IPS-NIHi7 (cell line): ENCODE data around the gene C8B.

Source experiments
- DNase-seq: peaks from one replicate; pipeline ENCODE4 v3.0.0; 2012; ENCODE audit warnings: mixed read lengths; ENCODE audit errors: extremely low spot score

Gene C8B

DNA sequence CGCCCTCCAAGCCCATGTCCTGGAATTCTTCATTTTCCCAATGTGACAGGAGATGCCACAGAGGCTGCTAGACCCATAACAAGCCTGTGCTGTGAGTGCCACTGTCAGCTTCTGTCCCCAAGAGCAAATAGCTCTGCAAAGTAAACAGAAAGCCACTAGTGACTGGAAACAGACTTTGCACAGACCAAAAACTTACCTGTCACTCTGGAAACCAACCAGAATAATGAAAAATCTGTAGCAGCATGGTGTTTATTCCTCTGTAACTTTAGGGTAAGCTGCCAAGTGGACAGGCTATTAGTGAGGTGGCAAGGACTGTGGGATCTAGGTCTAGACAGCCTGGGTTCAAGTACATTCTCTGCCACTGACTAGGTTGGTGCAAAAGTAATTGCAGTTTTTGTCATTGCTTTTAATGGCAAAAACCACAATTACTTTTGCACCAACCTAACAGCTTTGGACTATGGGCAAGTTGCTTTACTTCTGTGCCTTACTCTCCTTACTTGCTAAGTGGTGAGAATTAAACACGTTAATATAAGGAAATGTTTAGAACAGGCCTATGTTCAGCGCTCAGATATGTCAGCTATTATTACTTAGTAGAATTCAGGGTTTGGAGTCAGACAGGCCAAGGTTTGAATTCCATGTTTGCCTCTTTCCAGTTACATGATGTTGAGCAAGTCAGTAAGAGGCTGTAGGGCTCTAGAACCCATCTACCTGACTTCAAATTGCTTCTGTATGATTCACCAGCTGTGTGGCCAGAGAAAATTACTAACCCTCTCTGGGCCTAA is at the start of gene C8B:
C8B (minus strand) TSS at position 100 of the 782 bp plus-strand sequence; CDS start at position 33, 67 bp downstream.
- no peak for DNase-seq

DNA sequence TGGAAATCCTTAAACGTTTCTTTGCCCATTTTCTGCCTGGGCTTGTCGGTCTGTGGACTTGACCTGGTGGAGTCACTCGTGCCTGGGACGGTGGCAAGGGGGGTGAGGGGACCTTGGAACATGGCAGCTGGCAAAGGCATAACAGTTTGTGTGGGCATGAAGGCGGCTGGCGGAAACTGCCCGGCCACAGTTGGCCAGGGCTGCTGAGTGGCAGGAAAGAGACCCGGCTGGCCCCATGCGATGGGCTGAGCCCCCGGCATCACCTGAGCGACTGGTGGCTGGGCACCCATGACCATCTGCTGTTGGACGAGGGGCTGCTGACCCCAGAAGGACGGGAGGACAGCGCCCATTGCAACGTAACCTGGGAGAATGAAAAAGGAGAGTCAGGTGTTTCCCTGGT is 49.3 kb upstream of the C8B start:
- DNase-seq, result no peak

DNA sequence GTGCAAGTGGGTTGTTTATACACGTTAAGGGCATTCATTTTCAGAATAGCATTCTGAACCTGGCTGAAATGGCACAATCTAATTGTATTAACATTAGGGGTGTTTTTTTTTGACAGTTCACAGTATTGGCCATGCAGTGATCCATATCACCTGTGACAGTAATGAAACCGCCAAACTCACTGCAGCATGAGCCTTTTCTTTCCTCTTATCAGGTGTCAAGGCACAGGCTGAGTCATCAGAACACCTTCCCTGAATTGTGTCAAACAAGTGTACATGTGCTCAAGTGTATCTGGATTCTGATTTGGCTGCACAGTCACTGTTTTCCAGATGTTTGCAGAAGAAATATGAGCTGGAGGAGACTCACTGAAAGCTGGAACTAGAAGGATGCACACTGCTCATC is 47.7 kb upstream of the C8B start:
- DNase-seq, result no peak

DNA sequence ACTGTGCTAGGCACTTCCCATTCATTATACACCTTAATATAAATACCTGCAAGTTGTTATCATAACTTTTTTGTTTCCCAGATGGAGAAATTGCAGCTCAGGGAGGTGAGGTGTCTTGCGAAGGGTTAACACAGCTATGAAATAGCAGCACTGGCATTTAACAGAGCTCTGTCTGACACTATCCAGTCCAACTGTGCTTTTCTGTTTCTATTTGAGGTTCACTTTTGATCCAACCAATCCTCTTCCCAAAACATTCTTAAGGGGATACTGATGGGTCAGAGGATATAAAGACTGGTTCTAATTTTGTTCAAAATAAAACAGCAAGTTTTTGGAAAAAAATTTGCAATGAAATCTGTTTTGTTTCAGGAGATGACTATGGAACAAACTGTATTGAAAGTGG is 46.5 kb upstream of the C8B start:
- no peak for DNase-seq

DNA sequence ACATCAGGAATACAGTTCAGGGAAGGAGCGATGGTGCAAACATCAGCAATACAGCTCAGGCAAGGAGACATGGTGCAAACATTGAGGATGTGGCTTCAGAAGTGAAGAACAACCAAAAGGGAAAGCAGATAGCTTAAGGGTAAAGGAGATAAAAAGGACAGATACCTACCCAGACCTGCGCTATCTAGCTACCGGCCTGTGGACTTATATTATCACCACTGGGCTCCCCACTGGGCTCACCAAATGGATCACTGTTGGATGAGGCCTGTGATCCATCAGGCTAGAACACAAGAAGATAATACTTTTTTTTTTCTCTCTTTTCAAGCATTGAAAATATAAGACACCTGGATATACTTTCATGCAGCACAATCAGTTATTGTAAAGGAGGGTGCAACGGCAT is 44.7 kb upstream of the C8B start:
- DNase-seq, result no peak

DNA sequence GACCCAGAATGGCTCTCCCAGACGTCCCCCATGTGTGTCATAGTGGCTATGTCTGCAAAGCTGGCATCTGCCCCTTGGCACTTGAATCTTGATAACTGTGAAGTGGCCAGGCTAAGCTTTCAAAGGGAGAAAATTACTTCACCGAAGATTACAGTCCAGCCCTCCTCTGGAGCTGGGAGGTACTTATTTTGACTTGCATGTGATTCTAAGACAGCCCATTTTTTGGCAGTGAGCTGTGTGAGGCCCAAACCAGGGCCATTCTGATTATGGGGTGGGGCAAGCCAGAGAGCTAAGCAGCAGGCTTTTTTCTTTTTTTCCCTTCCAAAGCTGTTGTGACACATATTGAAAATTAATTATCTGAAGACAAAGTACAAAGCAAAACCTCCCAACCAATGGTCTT is 42.1 kb upstream of the C8B start:
- no peak for DNase-seq

DNA sequence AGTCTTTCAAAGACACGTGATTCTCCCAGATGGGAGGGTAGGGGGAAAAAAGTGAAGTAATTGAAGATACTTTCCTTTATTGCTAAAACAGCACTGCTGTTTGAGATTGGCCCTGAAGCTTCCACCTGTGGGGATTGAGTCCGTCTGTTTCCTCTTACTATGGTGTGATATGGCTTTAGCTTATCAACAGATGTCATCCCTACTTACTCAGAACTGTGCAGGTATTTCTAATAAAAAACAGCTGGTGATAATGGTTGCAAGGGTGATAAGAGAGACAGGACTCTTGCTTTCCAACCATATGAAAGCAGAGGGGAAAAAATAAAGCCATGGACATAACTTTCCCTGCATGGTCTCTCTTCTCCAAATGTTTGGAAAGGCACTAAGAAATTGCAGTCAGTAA is 41.7 kb upstream of the C8B start:
- DNase-seq, result no peak

DNA sequence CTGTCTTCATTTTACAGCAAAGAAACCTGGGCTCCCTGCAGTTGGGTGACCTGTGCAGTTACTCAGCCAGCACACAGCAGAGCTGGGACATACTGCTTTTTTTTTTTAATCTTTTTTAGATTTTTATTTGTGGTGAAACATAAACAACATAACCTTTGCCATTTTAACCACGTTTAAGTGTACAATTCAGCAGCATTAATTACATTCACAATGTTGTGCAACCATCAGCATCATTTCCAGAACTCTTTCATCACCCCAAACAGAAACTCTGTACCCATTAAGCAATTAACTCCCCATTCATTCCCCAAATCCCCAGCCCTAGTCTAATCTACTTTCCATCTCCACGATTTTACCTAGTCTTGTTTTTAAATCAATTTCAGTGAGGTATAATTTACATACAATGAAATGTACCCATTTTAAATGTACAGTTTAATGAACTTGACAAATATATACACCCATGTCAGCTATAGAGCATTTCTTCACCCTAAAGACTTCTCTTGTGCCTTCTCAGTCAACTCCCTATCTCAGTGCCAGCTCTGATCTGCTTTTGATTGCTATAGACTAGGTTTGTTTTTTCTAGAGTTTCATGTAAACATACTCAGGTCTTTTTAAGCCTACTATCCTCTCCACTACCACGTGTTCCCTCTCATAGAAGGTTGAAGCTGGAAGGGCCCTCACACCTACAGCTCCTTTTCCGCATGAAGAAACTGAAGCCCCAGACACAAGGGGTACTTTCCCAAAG is 37.8 kb upstream of the C8B start:
- DNase-seq, result no peak

DNA sequence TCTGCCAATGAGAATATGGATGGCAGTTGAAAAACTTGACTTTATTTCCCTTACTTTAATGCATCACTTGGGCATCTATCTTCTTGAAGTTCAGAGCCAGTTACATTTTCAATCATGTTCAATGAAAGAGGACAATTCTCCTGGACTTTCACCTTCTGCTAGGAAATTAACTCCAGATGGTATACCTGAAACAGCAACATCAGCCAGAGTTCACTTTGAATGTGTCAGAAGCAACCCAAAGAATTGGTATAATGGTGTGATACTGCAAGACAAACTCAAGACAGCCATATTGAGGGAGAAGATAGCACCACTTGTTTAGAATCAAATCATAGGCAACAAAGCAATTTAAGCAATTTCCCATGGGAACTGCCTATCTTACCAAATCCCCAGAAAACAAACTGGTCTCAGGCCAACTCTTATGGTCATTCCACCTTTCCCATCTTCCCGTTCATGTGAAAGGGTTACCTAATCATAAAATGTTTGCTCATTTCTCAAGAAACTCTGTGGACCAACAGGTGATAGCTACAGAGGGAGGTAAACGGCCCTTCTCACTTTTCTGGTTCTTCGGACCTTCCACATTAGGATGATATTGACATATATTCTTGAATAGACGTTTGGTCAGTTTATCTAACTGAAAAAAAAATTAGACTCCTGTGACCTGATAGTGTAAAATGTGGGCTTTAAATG is 29.7 kb upstream of the C8B start:
- no peak for DNase-seq

DNA sequence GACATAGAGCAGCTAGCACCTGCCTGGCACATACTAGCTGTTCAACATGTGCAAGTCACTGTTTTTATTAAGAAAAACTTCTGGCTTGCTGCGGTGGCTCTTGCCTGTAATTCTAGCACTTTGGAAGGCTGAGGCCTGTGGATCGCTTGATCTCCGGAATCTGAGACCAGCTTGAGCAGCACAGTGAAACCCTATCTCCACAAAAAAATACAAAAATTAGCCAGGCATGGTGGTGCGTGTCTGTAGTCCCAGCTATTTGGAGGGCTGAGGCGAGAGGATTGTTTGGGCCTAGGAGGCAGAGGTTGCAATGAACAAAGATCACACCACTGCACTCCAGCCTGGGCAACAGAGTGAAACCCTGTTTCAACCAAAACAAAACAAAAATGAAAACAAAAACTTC is 27.7 kb upstream of the C8B start:
- no peak for DNase-seq

DNA sequence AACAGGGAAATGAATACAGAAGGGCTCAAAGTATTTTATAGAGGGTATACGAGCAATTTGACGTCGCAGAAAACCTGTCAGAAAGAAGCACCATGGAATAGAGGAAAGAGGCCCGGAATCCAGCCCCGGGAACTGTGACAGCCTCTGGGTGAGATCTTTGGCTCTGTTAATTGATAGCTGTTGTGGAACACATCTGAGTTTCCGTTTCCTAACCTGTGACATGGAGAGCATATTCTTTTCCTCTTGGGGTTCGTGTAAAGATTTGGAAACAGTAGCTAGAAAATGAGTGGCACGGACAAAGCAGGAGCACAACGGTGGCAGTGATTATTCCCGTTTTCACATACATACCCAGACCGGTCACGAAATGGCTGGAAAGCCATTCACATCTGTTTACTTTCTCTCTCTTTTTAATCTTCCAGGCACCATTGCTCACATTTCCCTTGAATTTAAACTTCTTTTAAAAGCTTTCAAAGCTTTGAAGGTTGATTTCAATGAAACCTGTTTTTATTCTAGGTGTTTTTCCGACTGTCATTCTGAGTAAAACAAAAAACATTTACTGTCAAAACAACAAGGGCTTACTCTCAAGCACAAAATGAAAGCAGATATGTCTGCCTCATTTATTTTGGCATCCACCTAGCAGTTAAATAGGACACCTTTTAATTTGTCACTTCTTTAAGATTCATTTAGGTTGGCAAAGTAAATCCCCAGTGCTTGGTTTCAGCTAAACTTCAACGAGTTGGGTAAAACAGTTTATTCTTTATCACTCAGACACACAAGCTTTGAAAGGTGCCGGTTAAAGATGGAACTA is 26.7 kb upstream of the C8B start:
- no peak for DNase-seq

DNA sequence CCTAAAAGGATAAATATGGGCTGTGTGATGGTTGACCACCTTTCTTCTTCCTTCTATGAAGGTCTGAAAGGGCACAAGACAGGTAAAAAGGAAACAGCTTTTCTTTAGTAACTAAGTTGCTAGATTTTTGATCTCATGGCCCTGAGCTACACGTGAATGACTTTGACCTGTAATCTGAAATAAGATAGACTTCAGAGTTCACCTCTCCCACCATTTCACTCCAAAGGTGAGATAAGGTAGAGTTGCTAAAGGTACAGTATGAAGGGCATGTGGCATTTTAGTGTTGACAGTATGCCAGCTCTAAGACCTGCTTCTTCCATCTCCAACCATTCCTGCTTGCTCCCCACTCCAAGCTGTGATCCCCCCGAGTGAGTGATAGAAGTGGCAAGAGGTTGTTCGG is 25.8 kb upstream of the C8B start:
- no peak for DNase-seq

DNA sequence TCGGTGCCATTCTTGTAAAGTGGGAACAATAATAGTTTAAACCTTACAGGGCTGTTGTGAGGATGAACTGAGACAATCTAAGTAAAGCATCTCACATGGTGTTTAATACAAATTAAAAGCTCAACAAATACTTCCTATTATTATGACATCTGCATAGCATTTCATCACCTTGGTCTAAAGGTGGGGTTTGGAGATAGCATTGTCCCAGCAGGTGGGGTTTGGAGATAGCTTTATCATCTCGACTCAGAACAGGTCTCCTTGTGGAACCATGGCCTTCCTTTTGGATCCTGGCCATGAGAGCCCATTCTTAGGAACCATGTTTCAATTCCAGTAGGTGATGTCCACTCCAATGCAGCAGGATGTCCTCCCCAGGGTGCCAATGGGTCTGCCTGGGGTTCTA is 20.6 kb upstream of the C8B start:
- no peak for DNase-seq

DNA sequence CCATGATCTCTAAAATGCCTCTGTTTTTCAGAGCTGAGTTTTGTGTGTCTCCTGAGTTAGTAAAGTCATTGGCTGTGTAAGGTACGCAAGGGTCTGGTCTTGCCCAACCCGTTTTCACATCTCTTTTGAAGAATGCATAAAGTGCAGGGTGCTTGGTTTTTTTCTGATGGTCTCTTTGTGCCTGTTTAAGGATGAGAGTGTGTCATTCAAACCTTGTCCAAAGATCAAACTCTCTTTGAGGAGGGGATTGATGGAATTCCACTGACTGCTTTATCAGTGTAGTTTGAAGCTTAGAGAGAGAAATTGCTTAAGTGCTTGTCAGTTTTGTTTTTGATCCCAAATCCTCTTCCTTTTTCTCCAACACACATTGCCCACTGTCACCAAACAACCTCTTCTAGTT is 20.0 kb upstream of the C8B start:
- DNase-seq, result no peak

DNA sequence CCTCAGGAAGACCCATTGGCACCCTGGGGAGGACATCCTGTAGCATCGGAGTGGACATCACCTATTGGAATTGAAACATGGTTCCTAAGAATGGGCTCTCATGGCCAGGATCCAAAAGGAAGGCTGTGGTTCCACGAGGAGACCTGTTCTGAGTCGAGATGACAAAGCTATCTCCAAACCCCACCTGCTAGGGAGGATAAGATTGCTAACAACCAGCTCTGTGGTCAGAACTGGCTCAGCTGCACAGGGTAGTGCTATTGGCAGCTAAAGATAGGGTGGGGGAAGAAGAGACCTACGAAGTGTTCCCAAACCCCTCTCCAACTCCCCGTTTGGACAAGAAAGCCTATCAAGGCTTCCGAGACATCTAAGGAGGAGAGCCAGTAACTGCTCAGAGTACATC is 17.7 kb upstream of the C8B start:
- no peak for DNase-seq

DNA sequence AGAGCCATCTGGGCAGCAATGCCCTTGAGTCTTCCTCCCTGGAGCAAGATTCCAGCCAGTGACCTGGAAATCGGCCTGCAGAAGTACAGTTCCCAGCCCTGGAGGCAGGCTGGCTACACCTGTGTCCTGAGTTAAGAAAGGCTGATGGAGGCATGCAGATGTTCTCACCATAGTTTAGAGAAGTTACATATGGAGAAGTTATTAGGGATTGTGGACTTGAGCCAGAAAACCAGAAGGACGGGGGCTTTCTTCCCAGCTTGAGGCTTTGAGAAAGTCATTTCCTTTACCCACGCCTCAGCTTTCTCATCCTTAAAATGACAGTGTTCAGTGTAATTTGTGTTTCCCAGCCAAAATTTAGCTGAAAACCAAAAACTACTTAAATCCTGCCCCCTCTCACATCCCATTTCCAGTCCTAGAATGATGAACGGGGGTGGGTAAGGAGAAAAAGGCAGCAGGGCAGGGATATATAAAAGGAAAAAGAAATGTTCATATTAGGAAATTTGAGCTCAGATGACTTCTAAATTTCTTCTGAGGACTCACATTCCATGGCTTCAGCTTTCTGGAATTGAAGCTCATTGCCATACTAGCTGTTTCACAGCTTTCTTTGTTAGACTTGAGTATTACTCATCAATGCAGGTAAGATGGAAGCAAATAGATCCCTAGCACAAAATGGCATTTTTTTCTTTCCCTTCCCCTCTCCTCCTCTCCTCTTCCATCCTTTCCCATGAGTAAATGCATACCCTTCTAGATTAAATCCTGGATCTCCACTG is 14.4 kb upstream of the C8B start:
- no peak for DNase-seq

DNA sequence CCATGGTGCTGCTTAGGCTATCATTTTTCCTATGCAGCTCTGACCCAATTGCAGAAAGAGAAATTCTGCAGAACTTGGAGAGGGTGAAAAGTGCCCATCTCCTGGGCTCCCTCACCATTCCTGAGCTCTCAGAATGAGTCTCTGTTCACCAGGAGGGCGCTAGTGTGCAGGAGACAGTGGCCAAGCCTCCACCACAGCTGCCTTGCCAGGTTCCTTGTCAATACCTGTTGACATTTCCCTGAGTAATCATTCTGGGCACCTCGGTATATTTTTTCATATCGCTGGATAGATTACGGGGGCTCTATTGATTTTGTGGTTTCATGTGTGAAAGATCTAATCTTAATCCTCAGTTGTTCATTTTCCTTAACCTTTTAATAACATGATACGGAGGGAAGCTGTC is 13.0 kb upstream of the C8B start:
- DNase-seq, result peak; percentile 25

DNA sequence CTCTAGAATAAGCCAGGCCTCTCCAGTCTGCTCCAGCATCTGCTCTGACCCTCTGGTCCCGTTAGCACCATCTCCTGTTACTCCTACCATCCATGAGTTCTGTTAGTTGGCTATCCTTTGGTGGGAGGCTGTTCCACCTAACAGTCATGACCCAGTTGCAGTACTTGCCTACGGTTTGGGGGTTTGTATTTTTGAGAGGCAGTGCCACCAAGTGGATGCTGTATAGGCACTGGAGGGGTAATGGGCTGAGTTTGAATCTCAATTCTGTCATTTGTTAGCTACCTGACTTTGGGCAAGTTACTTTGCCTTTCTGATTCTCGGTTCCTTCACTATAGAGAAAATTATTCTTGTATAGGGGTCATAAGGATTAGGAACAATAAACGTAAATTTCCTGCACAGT is 12.1 kb upstream of the C8B start:
- no peak for DNase-seq

DNA sequence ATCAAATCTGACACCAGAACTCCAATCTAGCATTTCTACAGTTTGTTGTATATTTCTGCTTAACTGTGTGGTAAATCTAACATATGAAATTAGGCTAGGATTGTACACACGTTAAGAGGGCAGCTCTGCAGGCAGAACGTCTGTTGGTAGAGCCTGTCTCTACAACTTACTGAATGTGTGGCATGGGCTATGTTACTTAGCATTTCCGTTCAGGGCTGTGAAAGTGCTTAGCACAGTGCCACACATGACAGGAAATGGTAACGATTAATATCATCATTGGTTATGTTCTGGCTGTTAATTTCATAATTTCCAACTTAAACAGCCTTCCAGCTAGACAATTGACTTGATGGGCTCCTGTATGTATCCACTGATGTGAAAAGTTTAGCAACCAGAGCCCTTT is 9.6 kb upstream of the C8B start:
- DNase-seq, result no peak

DNA sequence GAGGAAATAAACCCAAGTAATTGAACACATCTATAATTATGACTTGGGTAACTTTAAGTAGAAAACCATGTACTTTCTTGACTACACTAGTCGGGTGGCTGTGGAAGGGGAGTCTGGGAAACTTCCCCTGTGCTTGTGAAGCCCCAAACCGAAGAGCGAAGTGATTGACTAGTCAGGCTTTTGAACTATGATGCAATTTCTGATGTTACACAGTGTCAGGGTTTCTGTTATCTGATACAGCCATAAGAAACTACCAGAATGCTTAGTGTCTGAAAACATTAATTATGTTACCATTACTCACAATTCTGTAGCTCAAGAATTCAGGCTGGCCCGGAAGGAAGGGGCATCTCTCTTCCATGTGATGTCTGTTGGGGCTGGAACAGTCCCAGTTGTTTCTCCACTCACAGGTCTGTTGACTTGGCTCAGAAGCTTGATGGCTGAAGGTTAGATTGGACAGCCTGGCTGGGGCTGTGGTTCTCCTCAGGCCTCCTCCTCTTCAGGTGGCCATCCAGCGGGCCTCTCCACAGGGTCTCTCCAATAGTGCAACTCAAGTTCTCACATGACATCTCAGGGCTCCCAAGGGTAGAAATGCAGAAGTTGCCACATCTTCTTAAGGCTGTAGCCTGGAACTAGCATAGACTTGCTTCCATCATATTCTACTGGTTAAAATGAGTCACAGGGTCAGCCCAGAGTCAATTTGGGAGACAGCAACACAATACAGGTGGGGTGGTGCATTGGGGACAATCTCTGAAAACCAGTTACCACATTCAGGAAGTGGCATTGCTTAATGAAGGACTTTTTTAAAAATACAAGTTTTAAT is 8.3 kb upstream of the C8B start:
- no peak for DNase-seq
